H1 (cell line): Measurements from ENCODE around the gene PTPRR. TPM values are rescaled to one million over a fixed set of nuclear protein-coding genes. Genes with fewer than 3 reads are reported as not detected.

Experiments used
- CTCF ChIA-PET: fragments of 300-600 bp; sonication (Branson Sonifier 250); formaldehyde crosslinking; loops from one replicate; lab custom pipeline; 2021; ENCODE audit not compliant: partially characterized antibody; lab: Charles Lee
- POLR2A ChIA-PET: fragments of 300-600 bp; sonication (Branson Sonifier 250); formaldehyde crosslinking; loops from one replicate; lab custom pipeline; 2021; ENCODE audit warnings: inconsistent platforms; ENCODE audit not compliant: partially characterized antibody; lab: Charles Lee
- DNase-seq, 2 experiments: peaks; one replicate each; pipeline versions ENCODE4 v3.0.0 to v3.0.0-alpha.2; 2010 to 2022; ENCODE audit warnings: low spot score in 2 of 2, low read depth in 1 of 2, mixed read lengths in 1 of 2
- FAIRE-seq: peaks from 2 replicates; lab custom pipeline; 2011; peaks lifted over from hg19 to GRCh38; lab: Jason Lieb, UNC
- H2AFZ ChIP-seq: 2 replicates; pipeline ENCODE4 v1.8.1; 2012; ENCODE audit warnings: low read length, inconsistent platforms
- H2AK5ac ChIP-seq: 2 replicates; pipeline ENCODE4 v1.6.1; 2013; ENCODE audit warnings: low read depth, low read length
- H2BK120ac ChIP-seq: replicated peaks from 2 replicates; pipeline ENCODE3; 2013; ENCODE audit warnings: low read depth, low read length, inconsistent platforms
- H2BK12ac ChIP-seq: 2 replicates; pipeline ENCODE4 v1.6.1; 2013; ENCODE audit warnings: low read depth, low read length
- H2BK15ac ChIP-seq: 2 replicates; pipeline ENCODE4 v1.6.1; 2013; ENCODE audit warnings: low read length
- H2BK20ac ChIP-seq: 2 replicates; pipeline ENCODE4 v1.6.1; 2013; ENCODE audit warnings: low read length
- H2BK5ac ChIP-seq: 2 replicates; pipeline ENCODE4 v1.6.1; 2013; ENCODE audit warnings: low read depth, low read length
- H3K14ac ChIP-seq: 2 replicates; pipeline ENCODE4 v1.6.1; 2013; ENCODE audit warnings: inconsistent platforms; ENCODE audit not compliant: insufficient read length
- H3K18ac ChIP-seq: 2 replicates; pipeline ENCODE4 v1.6.1; 2013; ENCODE audit warnings: low read length; ENCODE audit errors: extremely low read depth
- H3K23ac ChIP-seq: 2 replicates; pipeline ENCODE4 v1.6.1; 2013; ENCODE audit warnings: inconsistent platforms; ENCODE audit not compliant: insufficient read length
- H3K23me2 ChIP-seq: 2 replicates; pipeline ENCODE4 v1.6.1; 2013; ENCODE audit warnings: low read depth, low read length
- H3K27ac ChIP-seq: 2 replicates; pipeline ENCODE4 v1.6.1; 2011; ENCODE audit warnings: low read depth, low read length, inconsistent platforms
- H3K27me3 ChIP-seq, 4 experiments: replicated peaks in 1 of 4; 1 replicate in 1 of 4; 2 replicates in 3 of 4; pipeline versions ENCODE4 v1.6.1 to v1.8.1; 2011 to 2013; ENCODE audit warnings: low read length in 3 of 4, mild to moderate bottlenecking in 3 of 4, inconsistent platforms in 2 of 4, mixed read lengths in 2 of 4, moderate library complexity in 1 of 4; ENCODE audit not compliant: control insufficient read depth in 3 of 4, insufficient read depth in 3 of 4; ENCODE audit errors: extremely low read depth in 1 of 4
- H3K36me3 ChIP-seq, 4 experiments: 2 replicates each; pipeline versions ENCODE4 v1.6.1 to v1.8.1; 2011 to 2013; ENCODE audit warnings: mild to moderate bottlenecking in 4 of 4, low read length in 3 of 4, moderate library complexity in 2 of 4, control low read depth in 1 of 4, inconsistent platforms in 1 of 4; ENCODE audit not compliant: insufficient read depth in 4 of 4, control insufficient read depth in 2 of 4
- H3K4ac ChIP-seq: replicated peaks from 2 replicates; pipeline ENCODE3; 2013; ENCODE audit warnings: low read length, low read depth, mixed read lengths, inconsistent platforms; ENCODE audit not compliant: insufficient read length
- H3K4me1 ChIP-seq, 4 experiments: replicated peaks in 1 of 4; 1 replicate in 1 of 4; 2 replicates in 3 of 4; pipeline versions ENCODE4 v1.6.1 to v1.8.1; 2011 to 2013; ENCODE audit warnings: low read length in 3 of 4, inconsistent platforms in 2 of 4, mixed read lengths in 1 of 4; ENCODE audit not compliant: insufficient read depth in 4 of 4, control insufficient read depth in 3 of 4
- H3K4me2 ChIP-seq, 2 experiments: 2 replicates each; pipeline versions ENCODE4 v1.6.1 to v1.8.1; 2011 to 2013; ENCODE audit warnings: low read depth in 2 of 2, low read length in 2 of 2, control low read depth in 1 of 2, inconsistent platforms in 1 of 2, mild to moderate bottlenecking in 1 of 2; ENCODE audit not compliant: insufficient read depth in 1 of 2
- H3K4me3 ChIP-seq, 4 experiments: fragments of 200-600, 300-600 bp in 1 of 4; sonication (generic), shearing (Covaris generic), sonication (Bioruptor Twin) in 1 of 4; 2 replicates each; pipeline versions ENCODE4 v1.5.1 to v1.8.1; 2011 to 2016; ENCODE audit warnings: low read length in 4 of 4, low read depth in 3 of 4, control low read depth in 2 of 4, inconsistent platforms in 2 of 4, mild to moderate bottlenecking in 2 of 4, mixed read lengths in 1 of 4, moderate library complexity in 1 of 4; ENCODE audit not compliant: insufficient read depth in 2 of 4; ENCODE audit errors: extremely low read depth in 1 of 4
- H3K56ac ChIP-seq: replicated peaks from 2 replicates; pipeline ENCODE3; 2013; ENCODE audit warnings: low read depth, mild to moderate bottlenecking, mixed read lengths, low read length, inconsistent platforms; ENCODE audit not compliant: insufficient read length
- H3K79me1 ChIP-seq: 2 replicates; pipeline ENCODE4 v1.6.1; 2013; ENCODE audit warnings: low read depth, low read length, control low read depth
- H3K79me2 ChIP-seq, 2 experiments: 2 replicates each; pipeline versions ENCODE4 v1.6.1 to v1.8.1; 2012 to 2013; ENCODE audit warnings: low read length in 2 of 2, mild to moderate bottlenecking in 2 of 2, inconsistent platforms in 1 of 2; ENCODE audit not compliant: insufficient read depth in 2 of 2, control insufficient read depth in 1 of 2
- H3K9ac ChIP-seq, 4 experiments: replicated peaks in 1 of 4; 1 replicate in 1 of 4; 2 replicates in 3 of 4; pipeline versions ENCODE4 v1.6.1 to v1.8.1; 2011 to 2013; ENCODE audit warnings: low read depth in 3 of 4, low read length in 3 of 4, control low read depth in 2 of 4, mild to moderate bottlenecking in 2 of 4, moderate library complexity in 2 of 4, inconsistent platforms in 1 of 4; ENCODE audit errors: extremely low read depth in 1 of 4
- H3K9me3 ChIP-seq, 2 experiments: 2 replicates each; pipeline versions ENCODE4 v1.6.1 to v1.8.1; 2012 to 2013; ENCODE audit warnings: mild to moderate bottlenecking in 2 of 2, moderate library complexity in 2 of 2, control low read depth in 1 of 2, inconsistent platforms in 1 of 2, low read depth in 1 of 2, low read length in 1 of 2, mixed read lengths in 1 of 2; ENCODE audit not compliant: insufficient read depth in 2 of 2
- H4K20me1 ChIP-seq, 2 experiments: replicated peaks in 1 of 2; 2 replicates each; pipeline versions ENCODE3 to v1.8.1; 2011 to 2013; ENCODE audit warnings: inconsistent platforms in 2 of 2, low read length in 2 of 2, mild to moderate bottlenecking in 1 of 2; ENCODE audit not compliant: insufficient read depth in 2 of 2, control insufficient read depth in 1 of 2
- H4K5ac ChIP-seq: 2 replicates; pipeline ENCODE4 v1.6.1; 2013; ENCODE audit warnings: low read length, low read depth, mixed read lengths, inconsistent platforms; ENCODE audit not compliant: insufficient read length
- H4K8ac ChIP-seq: 2 replicates; pipeline ENCODE4 v1.8.0; 2013; ENCODE audit warnings: mild to moderate bottlenecking, moderate library complexity, low read length, inconsistent platforms; ENCODE audit not compliant: insufficient read depth; ENCODE audit errors: extremely low read depth
- H4K91ac ChIP-seq: replicated peaks from 2 replicates; pipeline ENCODE3; 2013; ENCODE audit warnings: low read length, mixed read lengths, inconsistent platforms; ENCODE audit not compliant: insufficient read length
- KDM5A ChIP-seq: fragments of 200-600 bp; IDR thresholded peaks from 2 replicates; pipeline ENCODE4 v1.7.1; 2012; ENCODE audit warnings: mild to moderate bottlenecking, low read length, inconsistent platforms, mixed read lengths
- PHF8 ChIP-seq: fragments of 200-600 bp; sonication (generic); conservative IDR thresholded peaks from 2 replicates; pipeline ENCODE4 v1.7.1; 2012; ENCODE audit warnings: low read depth, mild to moderate bottlenecking, inconsistent platforms, low read length, moderate library complexity
- WGBS, 2 experiments: shearing (Covaris generic) in 1 of 2; methylation state at CpG; one replicate each; pipeline versions ENCODE4 v1.1.6 to v1.1.7; 2013 to 2015; ENCODE audit warnings: low lambda C conversion rate in 2 of 2, mixed read lengths in 2 of 2, inconsistent platforms in 1 of 2, low coverage in 1 of 2, missing lambda C conversion rate in 1 of 2; ENCODE audit not compliant: insufficient replicate concordance in 2 of 2, insufficient coverage in 1 of 2, insufficient read length in 1 of 2; ENCODE audit errors: extremely low coverage in 1 of 2, missing lambda C conversion rate in 1 of 2; 5-methylcytosine and 5-hydroxymethylcytosine counted together
- polyA plus RNA-seq, 7 experiments: library from polyadenylated mRNA; depleted of rRNA in 3 of 7; stranded (reverse) in 5 of 7; unstranded in 2 of 7; fragments of >200 nt in 5 of 7; fragments of 200-250 nt in 2 of 7; gene quantifications; 1 replicate in 5 of 7; 2 replicates in 1 of 7; 4 replicates in 1 of 7; pipeline versions ENCODE4 v1.2.1 to v1.2.3, GENCODE V29; 2011 to 2013; ENCODE audit warnings: missing spikeins in 2 of 7, mixed read lengths in 2 of 7
- total RNA-seq: library from RNA; stranded (reverse); fragmentation: NEBNext Ultra II Directional; extraction: Animal tissue kit (Norgen Biotek cat#: 25700); gene quantifications from 2 replicates; pipeline ENCODE4 v1.2.1, GENCODE V29; 2021

The PTPRR gene
- total and polyA plus RNA-seq, 2 of the 8 experiments (the other 6 are each of a cell fraction or from before 2014, with no cell fraction given): 0.07 to 0.35 TPM

- H2BK5ac ChIP-seq: peak overlapping the region; percentile 0; the same call in 1 of the 2 replicates
- H3K9me3 ChIP-seq: no peaks in the 10 kb centered on the region
- ChIA-PET POLR2A (no interaction called here), CTCF (interaction anchor here (0.7 to 1.8 kb wide), 2 partner anchors 16 to 728 kb away, joined by 3 to 6 read pairs; no protein-coding TSS in a partner anchor)
- no peaks in the 10 kb centered on the region for H3K23me2 ChIP-seq
- H3K79me1 ChIP-seq: no peaks in the 10 kb centered on the region
- no peak overlapping the region for H2BK12ac ChIP-seq
- no peak overlapping the region for H4K5ac ChIP-seq
- no peak overlapping the region for H2AK5ac ChIP-seq
- 32% methylated on average over 7 of the region's 7 CpGs; no CpG with 5 or more reads in 1 of the 2 experiments for WGBS, 2 experiments
- no peak overlapping the region for H3K4ac ChIP-seq
- peak overlapping the region; percentile 76 for H2BK120ac ChIP-seq
- H3K36me3 ChIP-seq: no peaks in the 10 kb centered on the region
- peak overlapping the region; percentile 28 to 45 for H3K4me2 ChIP-seq
- DNase-seq (no peak), FAIRE-seq (no peak)
- TF ChIP-seq PHF8 (no peak), KDM5A (no peak)
- H4K91ac ChIP-seq: peak overlapping the region; percentile 36
- no peak overlapping the region for H4K8ac ChIP-seq
- H3K27me3 ChIP-seq: no peaks in the 10 kb centered on the region
- H2AFZ ChIP-seq: no peak overlapping the region
- H3K27ac ChIP-seq: no peak overlapping the region
- H2BK20ac ChIP-seq: no peak overlapping the region
- no peaks in the 10 kb centered on the region for H4K20me1 ChIP-seq
- H3K9ac ChIP-seq: no peak overlapping the region
- no peak overlapping the region for H3K56ac ChIP-seq
- H3K79me2 ChIP-seq: no peaks in the 10 kb centered on the region
- 0 out of 2 replicates have a peak overlapping the region, but pooled peaks have one; percentile 42 for H3K18ac ChIP-seq
- no peak overlapping the region for H2BK15ac ChIP-seq
- no peak overlapping the region for H3K14ac ChIP-seq
- H3K4me1 ChIP-seq: peaks cover 0 to 8% (median 7%) of the 10 kb centered on the region in 4 experiments; a peak in 5 of 7 replicates
- no peak overlapping the region for H3K23ac ChIP-seq
- H3K4me3 ChIP-seq: peak overlapping the region in 1 of 4 experiments; percentile 45; a peak in 2 of 8 replicates
These were observed 256.1 kb downstream of the PTPRR start for GRCh38 chr12:70664465-70664881.
